Memory B cell (primary cell): ENCODE measurements around the gene RPTOR.

Experiments
- ATAC-seq: fragments of 150-1000 bp; cut with Tn5 transposase; 2 replicates; pipeline ENCODE4 v1.10.0; 2021; ENCODE audit warnings: low read depth, mild to moderate bottlenecking, moderate library complexity
- DNase-seq, 2 donors: peaks; one replicate each; pipeline ENCODE4 v3.0.0; 2022; ENCODE audit warnings: low spot score in 2 of 2
- H3K27ac Mint-ChIP-seq: one replicate; pipeline ENCODE4 v1.8.0; 2022; ENCODE audit warnings: mild to moderate bottlenecking, moderate library complexity, mixed read lengths
- H3K27me3 Mint-ChIP-seq: one replicate; pipeline ENCODE4 v1.8.0; 2022; ENCODE audit warnings: mixed read lengths
- H3K36me3 Mint-ChIP-seq: one replicate; pipeline ENCODE4 v1.8.0; 2022; ENCODE audit warnings: mild to moderate bottlenecking, mixed read lengths
- H3K4me1 Mint-ChIP-seq: one replicate; pipeline ENCODE4 v1.8.0; 2022; ENCODE audit warnings: mixed read lengths
- H3K4me3 Mint-ChIP-seq: one replicate; pipeline ENCODE4 v1.8.0; 2022; ENCODE audit warnings: mild to moderate bottlenecking, moderate library complexity, mixed read lengths
- H3K9me3 Mint-ChIP-seq: one replicate; pipeline ENCODE4 v1.8.0; 2022; ENCODE audit warnings: mixed read lengths

Gene RPTOR

GRCh38 chr17:80936218-80936617, 391.6 kb downstream of the RPTOR start:
- peaks cover 3% of the 10 kb centered on the region for H3K36me3 Mint-ChIP-seq
- H3K27ac Mint-ChIP-seq: no peak overlapping the region
- no peaks in the 10 kb centered on the region for H3K9me3 Mint-ChIP-seq
- H3K27me3 Mint-ChIP-seq: no peaks in the 10 kb centered on the region
- ATAC-seq (no peak), DNase-seq (no peak)
- no peak overlapping the region for H3K4me3 Mint-ChIP-seq
- peaks cover 7% of the 10 kb centered on the region for H3K4me1 Mint-ChIP-seq

- ATAC-seq (no peak), DNase-seq (no peak)
- Mint-ChIP-seq H3K27ac (no peak overlapping the region), H3K9me3 (no peaks in the 10 kb centered on the region), H3K36me3 (peaks cover 3% of the 10 kb centered on the region), H3K27me3 (no peaks in the 10 kb centered on the region), H3K4me3 (no peak overlapping the region), H3K4me1 (peaks cover 7% of the 10 kb centered on the region)
Observed at GRCh38 chr17:80936723-80937122, 392.1 kb downstream of the RPTOR start.

GRCh38 chr17:80937462-80938381, 393.1 kb downstream of the RPTOR start:
- Mint-ChIP-seq H3K36me3 (no peaks in the 10 kb centered on the region), H3K4me3 (no peak overlapping the region), H3K4me1 (peaks cover 7% of the 10 kb centered on the region), H3K9me3 (no peaks in the 10 kb centered on the region), H3K27ac (peak overlapping the region; percentile 22), H3K27me3 (no peaks in the 10 kb centered on the region)
- DNase-seq: no peak
- ATAC-seq: no peak

- peak overlapping the region; percentile 22 for H3K27ac Mint-ChIP-seq
- no peaks in the 10 kb centered on the region for H3K27me3 Mint-ChIP-seq
- H3K36me3 Mint-ChIP-seq: no peaks in the 10 kb centered on the region
- H3K4me1 Mint-ChIP-seq: peaks cover 7% of the 10 kb centered on the region
- H3K4me3 Mint-ChIP-seq: no peak overlapping the region
- DNase-seq: no peak
- H3K9me3 Mint-ChIP-seq: no peaks in the 10 kb centered on the region
- ATAC-seq: no peak
Observed at GRCh38 chr17:80938556-80938955, 393.9 kb downstream of the RPTOR start.

GRCh38 chr17:80939151-80940145, 394.8 kb downstream of the RPTOR start:
- Mint-ChIP-seq H3K27ac (no peak overlapping the region), H3K4me3 (no peak overlapping the region), H3K27me3 (no peaks in the 10 kb centered on the region), H3K36me3 (peaks cover 1% of the 10 kb centered on the region), H3K9me3 (no peaks in the 10 kb centered on the region), H3K4me1 (peaks cover 7% of the 10 kb centered on the region)
- DNase-seq (no peak), ATAC-seq (no peak)

- H3K4me1 Mint-ChIP-seq: peaks cover 7% of the 10 kb centered on the region
- H3K27ac Mint-ChIP-seq: peak overlapping the region; percentile 90
- peaks cover 2% of the 10 kb centered on the region for H3K36me3 Mint-ChIP-seq
- no peak overlapping the region for H3K4me3 Mint-ChIP-seq
- H3K9me3 Mint-ChIP-seq: no peaks in the 10 kb centered on the region
- DNase-seq: no peak
- peak; percentile 80 for ATAC-seq
- H3K27me3 Mint-ChIP-seq: no peaks in the 10 kb centered on the region
Observed at GRCh38 chr17:80940171-80941123, 395.8 kb downstream of the RPTOR start.

GRCh38 chr17:80941171-80941570, 396.5 kb downstream of the RPTOR start:
- H3K4me1 Mint-ChIP-seq: peaks cover 7% of the 10 kb centered on the region
- H3K36me3 Mint-ChIP-seq: peaks cover 8% of the 10 kb centered on the region

GRCh38 chr17:80941743-80942422, 397.2 kb downstream of the RPTOR start:
- H3K4me3 Mint-ChIP-seq: no peak overlapping the region
- no peak for ATAC-seq
- H3K27ac Mint-ChIP-seq: peak overlapping the region; percentile 90
- H3K9me3 Mint-ChIP-seq: no peaks in the 10 kb centered on the region
- H3K36me3 Mint-ChIP-seq: peaks cover 15% of the 10 kb centered on the region
- no peak for DNase-seq
- no peaks in the 10 kb centered on the region for H3K27me3 Mint-ChIP-seq
- peaks cover 7% of the 10 kb centered on the region for H3K4me1 Mint-ChIP-seq

More at GRCh38 chr17:80941171-80941570, 396.5 kb downstream of the RPTOR start:
- ATAC-seq: peak; percentile 12
- Mint-ChIP-seq H3K9me3 (no peaks in the 10 kb centered on the region), H3K27me3 (no peaks in the 10 kb centered on the region), H3K27ac (peak overlapping the region; percentile 90), H3K4me3 (no peak overlapping the region)
- DNase-seq: no peak

GRCh38 chr17:80942423-80943345, 398.0 kb downstream of the RPTOR start:
- no peak overlapping the region for H3K4me3 Mint-ChIP-seq
- no peak overlapping the region for H3K27ac Mint-ChIP-seq
- no peaks in the 10 kb centered on the region for H3K9me3 Mint-ChIP-seq
- no peak for DNase-seq
- no peak for ATAC-seq
- H3K27me3 Mint-ChIP-seq: no peaks in the 10 kb centered on the region
- H3K4me1 Mint-ChIP-seq: peaks cover 7% of the 10 kb centered on the region
- peaks cover 20% of the 10 kb centered on the region for H3K36me3 Mint-ChIP-seq

GRCh38 chr17:80943346-80944145, 398.9 kb downstream of the RPTOR start:
- H3K9me3 Mint-ChIP-seq: no peaks in the 10 kb centered on the region
- no peak for DNase-seq

GRCh38 chr17:80944326-80944725, 399.7 kb downstream of the RPTOR start:
- peaks cover 24% of the 10 kb centered on the region for H3K36me3 Mint-ChIP-seq
- H3K27ac Mint-ChIP-seq: no peak overlapping the region
- DNase-seq (no peak), ATAC-seq (no peak)
- H3K4me3 Mint-ChIP-seq: no peak overlapping the region
- H3K27me3 Mint-ChIP-seq: no peaks in the 10 kb centered on the region
- H3K4me1 Mint-ChIP-seq: peaks cover 4% of the 10 kb centered on the region
- H3K9me3 Mint-ChIP-seq: no peaks in the 10 kb centered on the region

More at GRCh38 chr17:80943346-80944145, 398.9 kb downstream of the RPTOR start:
- H3K36me3 Mint-ChIP-seq: peaks cover 22% of the 10 kb centered on the region
- H3K4me1 Mint-ChIP-seq: peaks cover 5% of the 10 kb centered on the region
- no peak for ATAC-seq
- no peaks in the 10 kb centered on the region for H3K27me3 Mint-ChIP-seq
- H3K4me3 Mint-ChIP-seq: no peak overlapping the region
- no peak overlapping the region for H3K27ac Mint-ChIP-seq
